ENCODE measurements around the gene NR2F6.

- TF ChIP-seq, protein P1, sequence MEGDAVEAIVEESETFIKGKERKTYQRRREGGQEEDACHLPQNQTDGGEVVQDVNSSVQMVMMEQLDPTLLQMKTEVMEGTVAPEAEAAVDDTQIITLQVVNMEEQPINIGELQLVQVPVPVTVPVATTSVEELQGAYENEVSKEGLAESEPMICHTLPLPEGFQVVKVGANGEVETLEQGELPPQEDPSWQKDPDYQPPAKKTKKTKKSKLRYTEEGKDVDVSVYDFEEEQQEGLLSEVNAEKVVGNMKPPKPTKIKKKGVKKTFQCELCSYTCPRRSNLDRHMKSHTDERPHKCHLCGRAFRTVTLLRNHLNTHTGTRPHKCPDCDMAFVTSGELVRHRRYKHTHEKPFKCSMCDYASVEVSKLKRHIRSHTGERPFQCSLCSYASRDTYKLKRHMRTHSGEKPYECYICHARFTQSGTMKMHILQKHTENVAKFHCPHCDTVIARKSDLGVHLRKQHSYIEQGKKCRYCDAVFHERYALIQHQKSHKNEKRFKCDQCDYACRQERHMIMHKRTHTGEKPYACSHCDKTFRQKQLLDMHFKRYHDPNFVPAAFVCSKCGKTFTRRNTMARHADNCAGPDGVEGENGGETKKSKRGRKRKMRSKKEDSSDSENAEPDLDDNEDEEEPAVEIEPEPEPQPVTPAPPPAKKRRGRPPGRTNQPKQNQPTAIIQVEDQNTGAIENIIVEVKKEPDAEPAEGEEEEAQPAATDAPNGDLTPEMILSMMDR (conservative IDR thresholded peaks at IDR 0.05; ENCODE audit: low read depth, low read length): no peak
- TF ChIP-seq EZH2 (IDR thresholded peaks at IDR 0.05; ENCODE audit: borderline replicate concordance, low read depth, low read length, poor library complexity, severe bottlenecking): no peak
Observed at GRCh38 chr19:17281391-17282304, 35.9 kb upstream of the NR2F6 start, which contains the start of gene ANKLE1.
